GM23338 (cell line): ENCODE measurements around the gene EML2. TPM values are rescaled to one million over a fixed set of nuclear protein-coding genes. Genes with fewer than 3 reads are reported as not detected.

ENCODE experiments used
- ATAC-seq: fragments of 200-7000 bp; cut with Tn5 transposase; 3 replicates; pipeline ENCODE4 v1.9.1; 2020
- DNase-seq: peaks from one replicate; pipeline ENCODE4 v3.0.0-alpha.2; 2015; ENCODE audit warnings: low spot score
- H2AFZ ChIP-seq: fragments of 200-600 bp; sonication (generic); 2 replicates; pipeline ENCODE4 v1.8.0; 2016; ENCODE audit warnings: antibody characterized with exemption, mild to moderate bottlenecking, moderate library complexity
- H3F3A ChIP-seq: fragments of 200-600 bp; sonication (generic); replicated peaks from 2 replicates; pipeline ENCODE4 v1.8.0; 2017; ENCODE audit warnings: antibody characterized with exemption, mixed run types, low read depth
- H3K27ac ChIP-seq: fragments of 200-600 bp; sonication (generic); 2 replicates; pipeline ENCODE4 v1.6.1; 2016; ENCODE audit warnings: low read depth
- H3K27me3 ChIP-seq: fragments of 200-600 bp; sonication (generic); 2 replicates; pipeline ENCODE4 v1.8.0; 2016; ENCODE audit warnings: mild to moderate bottlenecking, mixed run types, moderate library complexity; ENCODE audit not compliant: insufficient read depth
- H3K36me3 ChIP-seq: fragments of 200-600 bp; sonication (generic); 2 replicates; pipeline ENCODE4 v1.8.0; 2016; ENCODE audit warnings: mild to moderate bottlenecking; ENCODE audit not compliant: insufficient read depth
- H3K4me1 ChIP-seq: fragments of 200-600 bp; sonication (generic); 2 replicates; pipeline ENCODE4 v1.8.0; 2016; ENCODE audit warnings: mild to moderate bottlenecking, moderate library complexity; ENCODE audit not compliant: insufficient read depth
- H3K4me2 ChIP-seq: fragments of 200-600 bp; sonication (generic); 2 replicates; pipeline ENCODE4 v1.7.1; 2017; ENCODE audit warnings: mixed run types
- H3K4me3 ChIP-seq: fragments of 200-600 bp; sonication (generic); 2 replicates; pipeline ENCODE4 v1.6.1; 2016; ENCODE audit warnings: mixed run types
- H3K79me2 ChIP-seq: fragments of 200-600 bp; sonication (generic); replicated peaks from 2 replicates; pipeline ENCODE4 v1.8.0; 2017; ENCODE audit warnings: mild to moderate bottlenecking; ENCODE audit not compliant: insufficient read depth
- H3K9me2 ChIP-seq: fragments of 200-600 bp; sonication (generic); 2 replicates; pipeline ENCODE4 v1.8.0; 2017; ENCODE audit not compliant: insufficient read depth
- H4K20me1 ChIP-seq: fragments of 200-600 bp; sonication (generic); replicated peaks from 2 replicates; pipeline ENCODE4 v1.8.0; 2017; ENCODE audit warnings: mild to moderate bottlenecking; ENCODE audit not compliant: insufficient read depth
- H3K27ac Mint-ChIP-seq: 2 replicates; pipeline ENCODE4 v1.8.0; 2020; ENCODE audit warnings: inconsistent platforms, mild to moderate bottlenecking, moderate library complexity, mixed read lengths
- H3K27me3 Mint-ChIP-seq: 3 replicates; pipeline ENCODE4 v1.8.0; 2022; ENCODE audit warnings: low read depth, mild to moderate bottlenecking, moderate library complexity, mixed read lengths, inconsistent platforms; ENCODE audit not compliant: insufficient read depth, poor library complexity
- H3K36me3 Mint-ChIP-seq: 3 replicates; pipeline ENCODE4 v1.8.0; 2021; ENCODE audit warnings: low read depth, mild to moderate bottlenecking, inconsistent platforms, moderate library complexity, mixed read lengths
- H3K4me1 Mint-ChIP-seq: 3 replicates; pipeline ENCODE4 v1.8.0; 2020; ENCODE audit warnings: mild to moderate bottlenecking, inconsistent platforms, mixed read lengths
- H3K4me3 Mint-ChIP-seq: 3 replicates; pipeline ENCODE4 v1.8.0; 2021; ENCODE audit warnings: moderate library complexity, mild to moderate bottlenecking, inconsistent platforms, mixed read lengths
- H3K9me3 Mint-ChIP-seq: 3 replicates; pipeline ENCODE4 v1.8.0; 2020; ENCODE audit warnings: moderate library complexity, mild to moderate bottlenecking, inconsistent platforms, mixed read lengths
- CREB1 ChIP-seq: fragments of 250-450 bp; sonication (Bioruptor Pico); IDR thresholded peaks from 2 replicates; pipeline ENCODE4 v1.5.0; 2020; ENCODE audit warnings: low read depth, mild to moderate bottlenecking, moderate library complexity
- CTCF ChIP-seq, 2 experiments: fragments of 200-600 bp in 1 of 2; sonication (generic) in 1 of 2; conservative IDR thresholded peaks; 2 replicates each; pipeline versions ENCODE4 v1.5.1 to v1.6.1; 2016 to 2017; ENCODE audit warnings: antibody characterized with exemption in 2 of 2, low read depth in 2 of 2, mild to moderate bottlenecking in 2 of 2, moderate library complexity in 1 of 2
- ETS1 ChIP-seq: IDR thresholded peaks from 2 replicates; pipeline ENCODE4 v1.6.1; 2016; ENCODE audit warnings: antibody characterized with exemption
- EZH2 ChIP-seq: fragments of 200-600 bp; sonication (generic); IDR thresholded peaks from one replicate; pipeline ENCODE4 v1.8.0; 2017; ENCODE audit warnings: antibody characterized with exemption, mild to moderate bottlenecking, low read depth; ENCODE audit not compliant: unreplicated experiment
- EZH2phosphoT487 ChIP-seq: fragments of 200-600 bp; sonication (generic); IDR thresholded peaks from one replicate; pipeline ENCODE4 v1.8.1; 2018; ENCODE audit warnings: antibody characterized with exemption; ENCODE audit not compliant: unreplicated experiment
- JUNB ChIP-seq: IDR thresholded peaks from one replicate; pipeline ENCODE4 v1.6.1; 2016; ENCODE audit warnings: antibody characterized with exemption; ENCODE audit not compliant: unreplicated experiment
- NANOG ChIP-seq: IDR thresholded peaks from 2 replicates; pipeline ENCODE4 v1.6.1; 2016; ENCODE audit warnings: antibody characterized with exemption, borderline replicate concordance
- POLR2AphosphoS5 ChIP-seq: IDR thresholded peaks from 2 replicates; pipeline ENCODE4 v1.6.1; 2016; ENCODE audit warnings: antibody characterized with exemption, low read depth
- REST ChIP-seq: IDR thresholded peaks from one replicate; pipeline ENCODE4 v1.6.1; 2018; ENCODE audit warnings: antibody characterized with exemption; ENCODE audit not compliant: unreplicated experiment
- STAT1 ChIP-seq: IDR thresholded peaks from one replicate; pipeline ENCODE4 v1.6.1; 2016; ENCODE audit warnings: antibody characterized with exemption; ENCODE audit not compliant: unreplicated experiment
- ZNF114 ChIP-seq: fragments of 250-450 bp; sonication (Bioruptor Pico); IDR thresholded peaks from 2 replicates; pipeline ENCODE4 v1.5.0; 2020; ENCODE audit warnings: mild to moderate bottlenecking, moderate library complexity
- ZNF331 ChIP-seq: fragments of 250-450 bp; sonication (Bioruptor Pico); IDR thresholded peaks from 2 replicates; pipeline ENCODE4 v1.5.0; 2020; ENCODE audit warnings: low read depth, mild to moderate bottlenecking, moderate library complexity
- ZNF462 ChIP-seq: fragments of 250-450 bp; sonication (Bioruptor Pico); IDR thresholded peaks from 2 replicates; pipeline ENCODE4 v1.5.0; 2020; ENCODE audit warnings: mild to moderate bottlenecking, moderate library complexity
- polyA plus RNA-seq: library from polyadenylated mRNA; unstranded; fragments of >200 nt; fragmentation: Nextera tagmentation; extraction: Ambion mirVana; gene quantifications from 2 replicates; pipeline ENCODE4 v1.2.1, GENCODE V29; 2016
- total RNA-seq: library from RNA; depleted of rRNA; stranded (reverse); fragments of >200 nt; shearing (Covaris generic); gene quantifications from 2 replicates; pipeline ENCODE4 v1.2.3, GENCODE V29; 2014

Gene EML2
- total and polyA plus RNA-seq, 2 experiments from 2014 or later, result 7.1 to 33.9 TPM

- Histone ChIP-seq H3K36me3 (no peaks in the 10 kb centered on the region), H3K27me3 (no peaks in the 10 kb centered on the region), H4K20me1 (no peaks in the 10 kb centered on the region), H3K79me2 (no peaks in the 10 kb centered on the region), H3K27ac (no peak overlapping the region), H3K4me1 (peaks cover 22% of the 10 kb centered on the region), H3F3A (peaks cover 30% of the 10 kb centered on the region), H3K4me2 (no peak overlapping the region), H3K9me2 (no peaks in the 10 kb centered on the region), H3K4me3 (no peak overlapping the region), H2AFZ (no peak overlapping the region)
- no peaks in the 10 kb centered on the region; the same call in 2 of the 3 replicates for H3K36me3 Mint-ChIP-seq
- peaks cover 29% of the 10 kb centered on the region for H3K27me3 Mint-ChIP-seq
- H3K4me1 Mint-ChIP-seq, result peaks cover 30% of the 10 kb centered on the region
- peaks cover 2% of the 10 kb centered on the region; the same call in 1 of the 3 replicates for H3K9me3 Mint-ChIP-seq
- TF ChIP-seq ZNF462 (CRISPR knock-in tag) (no peak), NANOG (no peak), EZH2 (no peak), ZNF114 (no peak), ZNF331 (CRISPR knock-in tag) (no peak), JUNB (no peak), POLR2AphosphoS5 (no peak), ETS1 (no peak), REST (no peak), EZH2phosphoT487 (no peak), CREB1 (no peak), CTCF (conservative IDR thresholded peaks at IDR 0.05; ENCODE audit: low read depth in 2 of 2) (no peak), STAT1 (no peak)
- H3K27ac Mint-ChIP-seq, result no peak overlapping the region
- no peak overlapping the region for H3K4me3 Mint-ChIP-seq
- no peak for DNase-seq
- no peak for ATAC-seq
These were observed 2.9 kb downstream of the EML2 start for GRCh38 chr19:45636275-45636674.
